ENCODE data around the gene OR51B2. TPM values are rescaled to one million over a fixed set of nuclear protein-coding genes. Genes with fewer than 3 reads are reported as not detected.

Gene OR51B2
- total and polyA plus RNA-seq, 10 of the 15 experiments (the other 5 are each of a cell fraction or from before 2014, with no cell fraction given) = 0.29 TPM; not detected in 9

GRCh38 chr11:5307256-5308019 lies 16.7 kb downstream of the OR51B2 start:
- DNase-seq (ENCODE audit: low read depth, low spot score) = no peak
- FAIRE-seq = no peak
- RAD21 ChIA-PET (ENCODE audit: unreplicated experiment) = no interaction called here
- SMC1A ChIA-PET (ENCODE audit: uncharacterized antibody, unreplicated experiment) = interaction anchor here (1.3 kb wide), 1 partner anchor 19 kb away, joined by 3 read pairs; no protein-coding TSS in a partner anchor
- no peaks in the 10 kb centered on the region for H3K4me1 ChIP-seq (ENCODE audit: control insufficient read depth, insufficient read depth, low read length)
- no peak overlapping the region for H3K4me2 ChIP-seq (ENCODE audit: control insufficient read depth, insufficient read depth)
- H4K20me1 ChIP-seq (ENCODE audit: control insufficient read depth, insufficient read depth) = no peaks in the 10 kb centered on the region
- intact Hi-C loops (cut with micrococcal nuclease; ENCODE audit: unreplicated experiment) = no loop called here
- no peaks in the 10 kb centered on the region for H3K79me2 ChIP-seq (ENCODE audit: control insufficient read depth, insufficient read depth, low read length)
- H3K27me3 ChIP-seq (replicated peaks in 1 of 2; ENCODE audit: control insufficient read depth in 2 of 2, insufficient read depth in 2 of 2, low read length in 1 of 2) = no peaks in the 10 kb centered on the region; a peak in 1 of 4 replicates
- no peak overlapping the region for H2AFZ ChIP-seq (ENCODE audit: control insufficient read depth, low read depth, low read length)
- CTCF ChIA-PET = no interaction called here
- ATAC-seq = no peak
- no peaks in the 10 kb centered on the region for H3K36me3 ChIP-seq (ENCODE audit: control insufficient read depth in 2 of 2, insufficient read depth in 2 of 2, low read length in 1 of 2)
- H3K27ac ChIP-seq (ENCODE audit: control insufficient read depth, insufficient read depth) = no peak overlapping the region
- in situ Hi-C loops (cut with MboI) = no loop called here
- BruUV-seq (replicated peaks) = no TSS peak
- no peak for TF ChIP-seq YBX1 (IDR thresholded peaks at IDR 0.05)
- TF ChIP-seq CEBPZ (IDR thresholded peaks at IDR 0.05; ENCODE audit: low read depth, low read length) = no peak
- TF ChIP-seq RCOR1 (conservative IDR thresholded peaks at IDR 0.05; ENCODE audit: low read depth, low read length) = no peak
- TF ChIP-seq BCL11A (IDR thresholded peaks at IDR 0.05; ENCODE audit: low read depth, low read length) = no peak
- no peak for TF ChIP-seq TARDBP (IDR thresholded peaks at IDR 0.05; ENCODE audit: borderline replicate concordance)
- no peak for TF ChIP-seq RAD51 (IDR thresholded peaks at IDR 0.05)
- no peak for TF ChIP-seq NFIC (IDR thresholded peaks at IDR 0.05; ENCODE audit: low read depth, low read length)
- no peak for TF ChIP-seq EED (IDR thresholded peaks at IDR 0.05; ENCODE audit: low read depth)
- POLR2A ChIA-PET = interaction anchor here (1.0 kb wide), 1 partner anchor 21 kb away, joined by 5 read pairs; no protein-coding TSS in a partner anchor
- no peaks in the 10 kb centered on the region for H3K9me3 ChIP-seq (replicated peaks; ENCODE audit: control insufficient read depth, insufficient read depth, low read length)
- WGBS (ENCODE audit: insufficient coverage, insufficient replicate concordance, low lambda C conversion rate, missing lambda C conversion rate) = 42% methylated on average over 2 of the region's 2 CpGs
- no peak overlapping the region for H3K9ac ChIP-seq (ENCODE audit: control insufficient read depth, insufficient read depth, low read length)
- no peak overlapping the region for H3K4me3 ChIP-seq

Measured in GM12878 (cell line).